Measurements from ENCODE around the gene UTS2R. TPM values are rescaled to one million over a fixed set of nuclear protein-coding genes. Genes with fewer than 3 reads are reported as not detected.

Gene UTS2R
- total and polyA plus RNA-seq, 2 of the 4 experiments (the other 2 are of a cell fraction): not detected

DNA sequence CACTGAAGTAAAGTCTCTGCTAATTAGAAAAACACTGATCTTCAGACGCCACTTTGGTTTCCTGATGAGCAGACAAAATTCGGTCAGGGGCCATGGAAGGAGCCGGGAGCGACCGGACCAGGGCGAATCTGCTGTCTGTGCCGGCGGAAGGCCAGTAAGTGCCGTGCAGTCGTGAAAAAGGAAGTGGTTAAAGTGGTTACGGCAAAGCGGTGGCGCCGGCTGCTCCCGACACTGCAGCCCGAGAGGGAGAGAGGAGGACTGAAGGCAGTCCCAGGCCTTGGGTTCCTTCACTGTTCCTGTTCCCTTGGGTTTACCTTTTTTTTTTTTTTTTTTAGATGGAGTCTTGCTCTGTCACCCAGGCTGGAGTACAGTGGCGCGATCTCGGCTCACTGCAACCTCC, 29.3 kb downstream of the UTS2R start:
- Histone ChIP-seq H3K27ac (ENCODE audit: insufficient read depth, low read length) (no peak overlapping the region), H2AFZ (replicated peaks; ENCODE audit: low read length, poor library complexity) (no peak overlapping the region), H3K14ac (replicated peaks; ENCODE audit: low read depth, low read length) (no peak overlapping the region), H3K4me2 (ENCODE audit: low read depth, low read length) (no peak overlapping the region), H2AK5ac (ENCODE audit: low read depth, low read length) (no peak overlapping the region), H4K91ac (ENCODE audit: insufficient read depth, low read depth, low read length) (no peak overlapping the region), H3K9ac (ENCODE audit: low read depth, low read length) (no peak overlapping the region), H3K79me1 (ENCODE audit: low read depth in 1 of 2, low read length in 2 of 2) (no peaks in the 10 kb centered on the region), H3K9me3 (ENCODE audit: control insufficient read depth, insufficient read depth, low read length) (no peaks in the 10 kb centered on the region), H2BK20ac (ENCODE audit: low read depth, low read length) (no peak overlapping the region), H2BK120ac (ENCODE audit: low read depth, low read length) (no peak overlapping the region), H2BK5ac (ENCODE audit: low read depth, low read length, poor library complexity, severe bottlenecking) (no peak overlapping the region), H3K56ac (ENCODE audit: extremely low read depth, insufficient read depth, low read length) (no peak overlapping the region), H3K4me3 (ENCODE audit: insufficient read depth, low read depth, low read length) (no peak overlapping the region), H3K9me1 (ENCODE audit: insufficient read depth, low read length) (no peaks in the 10 kb centered on the region), H4K5ac (ENCODE audit: low read depth, low read length) (no peak overlapping the region), H3K27me3 (ENCODE audit: control insufficient read depth, insufficient read depth, low read length) (no peaks in the 10 kb centered on the region), H2AK9ac (replicated peaks; ENCODE audit: low read depth, low read length, poor library complexity) (no peak overlapping the region), H4K20me1 (ENCODE audit: insufficient read depth, low read length) (peaks cover 7% of the 10 kb centered on the region), H3K18ac (ENCODE audit: low read depth, low read length) (no peak overlapping the region), H3K36me3 (ENCODE audit: control insufficient read depth, insufficient read depth, low read length) (peaks cover 6% of the 10 kb centered on the region; the same call in 1 of the 2 replicates), H2BK15ac (ENCODE audit: low read depth, low read length) (no peak overlapping the region), H3K4ac (ENCODE audit: low read depth, low read length) (no peak overlapping the region), H4K8ac (ENCODE audit: low read depth in 2 of 2, low read length in 2 of 2) (no peak overlapping the region), H3K23ac (ENCODE audit: low read depth, low read length) (no peak overlapping the region), H3K4me1 (ENCODE audit: control insufficient read depth, insufficient read depth, low read length) (peaks cover 12% of the 10 kb centered on the region)
- no peak for TF ChIP-seq RAD21 (IDR thresholded peaks at IDR 0.05; ENCODE audit: low read length)
- no peak for TF ChIP-seq MAFK (IDR thresholded peaks at IDR 0.05; ENCODE audit: low read depth, low read length)
- no peak for TF ChIP-seq POLR2A (IDR thresholded peaks at IDR 0.05; ENCODE audit: low read depth, low read length)
- no peak for TF ChIP-seq CEBPB (IDR thresholded peaks at IDR 0.05; ENCODE audit: low read depth, low read length)
- TF ChIP-seq RCOR1 (IDR thresholded peaks at IDR 0.05; ENCODE audit: insufficient replicate concordance, low read length): no peak
- TF ChIP-seq CHD1 (IDR thresholded peaks at IDR 0.05; ENCODE audit: low read depth, low read length): no peak
- no peak for TF ChIP-seq MXI1 (IDR thresholded peaks at IDR 0.05; ENCODE audit: borderline replicate concordance, low read depth, low read length)
- TF ChIP-seq NFE2L2 (IDR thresholded peaks at IDR 0.05; ENCODE audit: low read depth, low read length): no peak
- TF ChIP-seq, protein P1, sequence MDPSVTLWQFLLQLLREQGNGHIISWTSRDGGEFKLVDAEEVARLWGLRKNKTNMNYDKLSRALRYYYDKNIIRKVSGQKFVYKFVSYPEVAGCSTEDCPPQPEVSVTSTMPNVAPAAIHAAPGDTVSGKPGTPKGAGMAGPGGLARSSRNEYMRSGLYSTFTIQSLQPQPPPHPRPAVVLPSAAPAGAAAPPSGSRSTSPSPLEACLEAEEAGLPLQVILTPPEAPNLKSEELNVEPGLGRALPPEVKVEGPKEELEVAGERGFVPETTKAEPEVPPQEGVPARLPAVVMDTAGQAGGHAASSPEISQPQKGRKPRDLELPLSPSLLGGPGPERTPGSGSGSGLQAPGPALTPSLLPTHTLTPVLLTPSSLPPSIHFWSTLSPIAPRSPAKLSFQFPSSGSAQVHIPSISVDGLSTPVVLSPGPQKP (IDR thresholded peaks at IDR 0.05; ENCODE audit: borderline replicate concordance, low read depth, low read length): no peak
- TF ChIP-seq, protein P2, sequence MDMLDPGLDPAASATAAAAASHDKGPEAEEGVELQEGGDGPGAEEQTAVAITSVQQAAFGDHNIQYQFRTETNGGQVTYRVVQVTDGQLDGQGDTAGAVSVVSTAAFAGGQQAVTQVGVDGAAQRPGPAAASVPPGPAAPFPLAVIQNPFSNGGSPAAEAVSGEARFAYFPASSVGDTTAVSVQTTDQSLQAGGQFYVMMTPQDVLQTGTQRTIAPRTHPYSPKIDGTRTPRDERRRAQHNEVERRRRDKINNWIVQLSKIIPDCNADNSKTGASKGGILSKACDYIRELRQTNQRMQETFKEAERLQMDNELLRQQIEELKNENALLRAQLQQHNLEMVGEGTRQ (IDR thresholded peaks at IDR 0.05; ENCODE audit: low read depth, low read length): no peak
- TF ChIP-seq FOS (IDR thresholded peaks at IDR 0.05; ENCODE audit: low read depth, low read length): no peak
- TF ChIP-seq, protein P3, sequence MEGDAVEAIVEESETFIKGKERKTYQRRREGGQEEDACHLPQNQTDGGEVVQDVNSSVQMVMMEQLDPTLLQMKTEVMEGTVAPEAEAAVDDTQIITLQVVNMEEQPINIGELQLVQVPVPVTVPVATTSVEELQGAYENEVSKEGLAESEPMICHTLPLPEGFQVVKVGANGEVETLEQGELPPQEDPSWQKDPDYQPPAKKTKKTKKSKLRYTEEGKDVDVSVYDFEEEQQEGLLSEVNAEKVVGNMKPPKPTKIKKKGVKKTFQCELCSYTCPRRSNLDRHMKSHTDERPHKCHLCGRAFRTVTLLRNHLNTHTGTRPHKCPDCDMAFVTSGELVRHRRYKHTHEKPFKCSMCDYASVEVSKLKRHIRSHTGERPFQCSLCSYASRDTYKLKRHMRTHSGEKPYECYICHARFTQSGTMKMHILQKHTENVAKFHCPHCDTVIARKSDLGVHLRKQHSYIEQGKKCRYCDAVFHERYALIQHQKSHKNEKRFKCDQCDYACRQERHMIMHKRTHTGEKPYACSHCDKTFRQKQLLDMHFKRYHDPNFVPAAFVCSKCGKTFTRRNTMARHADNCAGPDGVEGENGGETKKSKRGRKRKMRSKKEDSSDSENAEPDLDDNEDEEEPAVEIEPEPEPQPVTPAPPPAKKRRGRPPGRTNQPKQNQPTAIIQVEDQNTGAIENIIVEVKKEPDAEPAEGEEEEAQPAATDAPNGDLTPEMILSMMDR (conservative IDR thresholded peaks at IDR 0.05; ENCODE audit: low read depth, low read length): no peak
- TF ChIP-seq MAZ (IDR thresholded peaks at IDR 0.05; ENCODE audit: borderline replicate concordance, low read depth, low read length): no peak
- TF ChIP-seq BHLHE40 (IDR thresholded peaks at IDR 0.05; ENCODE audit: low read depth, low read length): no peak
- TF ChIP-seq SMC3 (IDR thresholded peaks at IDR 0.05; ENCODE audit: low read depth, low read length): no peak
- no peak for TF ChIP-seq RFX5 (IDR thresholded peaks at IDR 0.05; ENCODE audit: low read depth, low read length)
- intact Hi-C loops (cut with micrococcal nuclease): no loop called here
- BruUV-seq (replicated peaks): no TSS peak
- ATAC-seq (ENCODE audit: low read depth) (no peak), DNase-seq (no peak)
- 100% methylated on average over 4 of the region's 19 CpGs; no CpG with 5 or more reads in 1 of the 2 experiments for WGBS, 2 experiments (ENCODE audit: extremely low coverage in 2 of 2, insufficient read length in 1 of 2)
- CTCF ChIA-PET: no interaction called here
- dilution Hi-C loops (cut with HindIII; ENCODE audit: low sequenced_read_pairs, unreplicated experiment): no loop called here
- POLR2A ChIA-PET (ENCODE audit: unreplicated experiment): no interaction called here
- in situ Hi-C loops (cut with MboI; ENCODE audit: low sequenced_read_pairs): no loop called here

Data from IMR-90 (cell line).